ENCODE measurements around the gene TRIAP1. TPM values are rescaled to one million over a fixed set of nuclear protein-coding genes. Genes with fewer than 3 reads are reported as not detected.
"Not testable (repeated sequence)": the region's sequence is repeated elsewhere in the genome, so short reads cannot be mapped to it uniquely, and the experiment has no call there.

The TRIAP1 gene
- total RNA-seq, 3 donors from 2014 or later: 60.7 to 68.9 (median 66.4) TPM

GRCh38 chr12:120457133-120457532 lies 10.9 kb upstream of the TRIAP1 start:
- ATAC-seq: no peak
- Mint-ChIP-seq H3K4me3 (no peak overlapping the region), H3K4me1 (ENCODE audit: low read depth) (peaks cover 7% of the 10 kb centered on the region), H3K36me3 (ENCODE audit: insufficient read depth) (peaks cover 30% of the 10 kb centered on the region), H3K9me3 (no peaks in the 10 kb centered on the region), H3K27me3 (ENCODE audit: low read depth) (no peaks in the 10 kb centered on the region)
- no peak for DNase-seq

GRCh38 chr12:120455302-120455701 lies 9.1 kb upstream of the TRIAP1 start:
- peaks cover 26% of the 10 kb centered on the region for H3K36me3 Mint-ChIP-seq (ENCODE audit: insufficient read depth)
- H3K4me1 Mint-ChIP-seq (ENCODE audit: low read depth): peaks cover 7% of the 10 kb centered on the region
- no peak for DNase-seq

GRCh38 chr12:120453977-120454376 lies 7.8 kb upstream of the TRIAP1 start:
- Mint-ChIP-seq H3K9me3 (no peaks in the 10 kb centered on the region), H3K4me3 (no peak overlapping the region), H3K4me1 (ENCODE audit: low read depth) (peaks cover 12% of the 10 kb centered on the region), H3K36me3 (ENCODE audit: insufficient read depth) (peaks cover 15% of the 10 kb centered on the region), H3K27me3 (ENCODE audit: low read depth) (no peaks in the 10 kb centered on the region)
- DNase-seq (no peak), ATAC-seq (peak; percentile 85 to 96)

More at GRCh38 chr12:120455302-120455701, 9.1 kb upstream of the TRIAP1 start:
- no peaks in the 10 kb centered on the region for H3K9me3 Mint-ChIP-seq
- no peak for ATAC-seq
- H3K4me3 Mint-ChIP-seq: no peak overlapping the region
- H3K27me3 Mint-ChIP-seq (ENCODE audit: low read depth): no peaks in the 10 kb centered on the region

DNA sequence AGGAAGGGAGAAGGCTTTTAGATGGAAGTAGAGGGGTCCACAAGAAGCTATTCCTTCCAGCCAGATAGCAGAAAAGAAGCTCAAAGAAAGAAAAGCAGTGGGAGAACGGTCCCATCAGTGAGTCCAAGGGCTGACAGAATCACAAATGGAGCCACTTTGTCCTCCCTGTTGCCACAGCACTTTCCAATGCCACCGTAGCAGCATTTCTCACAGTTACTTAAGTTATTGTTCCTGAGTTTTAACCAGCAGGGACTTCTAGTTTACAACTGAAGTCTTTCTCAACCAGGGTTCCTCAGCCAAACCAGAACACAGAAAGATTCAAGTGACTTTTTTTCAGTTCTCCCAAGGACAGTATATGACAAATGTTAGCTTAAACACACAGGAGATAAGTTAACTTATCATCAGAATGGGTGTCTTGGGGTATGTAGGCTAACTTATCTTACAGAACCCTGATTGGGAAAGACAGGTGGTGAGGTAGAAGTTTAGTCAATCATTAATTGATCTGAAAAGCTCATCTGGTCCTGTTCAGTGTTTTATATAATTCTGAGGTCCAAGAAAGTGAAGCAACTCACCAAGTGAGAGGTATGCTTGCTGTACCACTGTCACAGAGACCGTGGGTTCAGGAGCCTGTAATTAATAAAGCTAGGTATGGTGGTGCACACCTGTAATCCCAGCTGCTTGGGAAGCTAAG lies 7.0 kb upstream of the TRIAP1 start:
- Mint-ChIP-seq H3K27me3 (ENCODE audit: low read depth) (no peaks in the 10 kb centered on the region), H3K4me1 (ENCODE audit: low read depth) (peaks cover 12% of the 10 kb centered on the region), H3K4me3 (no peak overlapping the region), H3K36me3 (ENCODE audit: insufficient read depth) (peaks cover 11% of the 10 kb centered on the region), H3K9me3 (no peaks in the 10 kb centered on the region)
- DNase-seq (no peak), ATAC-seq (no peak)

GRCh38 chr12:120452524-120452923 lies 6.3 kb upstream of the TRIAP1 start:
- not testable (repeated sequence) for ATAC-seq

DNA sequence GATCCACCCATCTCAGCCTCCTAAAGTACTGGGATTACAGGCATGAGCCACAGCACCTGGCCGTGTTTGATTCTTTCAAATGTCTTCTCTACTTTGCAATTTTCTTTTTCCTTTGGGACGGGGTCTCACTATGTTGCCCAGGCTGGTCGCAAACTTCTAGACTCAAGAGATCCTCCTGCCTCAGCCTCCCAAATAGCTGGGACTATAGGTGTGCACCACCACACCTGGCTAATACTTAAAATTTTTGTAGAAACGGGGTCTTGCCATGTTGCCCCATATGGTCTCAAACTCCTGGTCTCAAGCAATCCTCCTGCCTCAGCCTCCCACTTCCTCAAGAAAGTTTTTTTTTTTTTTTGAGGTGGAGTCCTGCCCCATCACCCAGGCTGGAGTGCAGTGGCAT lies 1.8 kb upstream of the TRIAP1 start:
- Mint-ChIP-seq H3K27me3 (ENCODE audit: low read depth) (no peaks in the 10 kb centered on the region), H3K4me1 (ENCODE audit: low read depth) (peaks cover 26% of the 10 kb centered on the region), H3K36me3 (ENCODE audit: insufficient read depth) (peaks cover 11% of the 10 kb centered on the region), H3K4me3 (peak overlapping the region; percentile 97), H3K9me3 (no peaks in the 10 kb centered on the region)
- ATAC-seq (no peak), DNase-seq (no peak)

More at GRCh38 chr12:120452524-120452923, 6.3 kb upstream of the TRIAP1 start:
- H3K27me3 Mint-ChIP-seq (ENCODE audit: low read depth); H3K4me3 Mint-ChIP-seq; DNase-seq; H3K9me3 Mint-ChIP-seq: not testable (repeated sequence)
- peaks cover 18% of the 10 kb centered on the region for H3K4me1 Mint-ChIP-seq (ENCODE audit: low read depth)
- H3K36me3 Mint-ChIP-seq (ENCODE audit: insufficient read depth): peaks cover 11% of the 10 kb centered on the region

- peak overlapping the region; percentile 97 for H3K4me3 Mint-ChIP-seq
- ATAC-seq; DNase-seq; H3K27me3 Mint-ChIP-seq (ENCODE audit: low read depth); H3K9me3 Mint-ChIP-seq: not testable (repeated sequence)
- H3K36me3 Mint-ChIP-seq (ENCODE audit: insufficient read depth): peaks cover 11% of the 10 kb centered on the region
- peaks cover 26% of the 10 kb centered on the region for H3K4me1 Mint-ChIP-seq (ENCODE audit: low read depth)
Measured at GRCh38 chr12:120446844-120447178, 627 bp upstream of the TRIAP1 start.

- DNase-seq (no peak), ATAC-seq (no peak)
- H3K4me3 Mint-ChIP-seq: peak overlapping the region; percentile 97
- H3K4me1 Mint-ChIP-seq (ENCODE audit: low read depth): peaks cover 34% of the 10 kb centered on the region
- peaks cover 11% of the 10 kb centered on the region for H3K36me3 Mint-ChIP-seq (ENCODE audit: insufficient read depth)
- no peaks in the 10 kb centered on the region for H3K9me3 Mint-ChIP-seq
- H3K27me3 Mint-ChIP-seq (ENCODE audit: low read depth): no peaks in the 10 kb centered on the region
Measured at GRCh38 chr12:120444676-120445075, 1.5 kb downstream of the TRIAP1 start.

DNA sequence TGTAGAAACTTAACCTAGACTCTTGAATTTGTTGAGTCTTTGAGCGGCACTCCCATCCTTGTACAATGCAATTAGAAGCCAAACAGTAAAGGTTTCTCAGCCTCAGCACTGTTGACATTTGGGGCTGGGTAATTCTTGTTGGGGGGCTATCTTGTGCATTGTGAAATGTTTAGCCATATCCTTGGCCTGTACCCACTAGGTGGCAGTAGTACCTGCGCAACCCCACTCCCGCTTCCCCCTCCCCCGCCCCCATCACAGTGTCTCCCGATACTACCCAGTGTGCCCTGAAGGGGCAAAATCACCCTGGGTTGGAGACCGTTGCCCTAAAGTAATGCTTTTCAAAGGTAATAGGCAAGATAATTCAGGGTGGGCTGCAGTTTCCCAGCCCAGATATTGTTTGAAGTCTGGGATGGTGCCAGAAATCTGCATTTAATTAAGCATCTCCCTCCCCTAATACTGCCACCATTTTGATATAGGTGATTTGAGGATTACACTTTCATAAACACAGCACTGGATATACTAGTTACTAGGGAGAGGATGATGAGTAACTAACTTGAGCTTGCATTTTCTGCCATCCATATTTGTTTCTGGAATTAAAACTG lies 6.4 kb downstream of the TRIAP1 start:
- peak; percentile 68 for DNase-seq
- Mint-ChIP-seq H3K9me3 (no peaks in the 10 kb centered on the region), H3K36me3 (ENCODE audit: insufficient read depth) (peaks cover 11% of the 10 kb centered on the region), H3K4me3 (peak overlapping the region; percentile 45), H3K4me1 (ENCODE audit: low read depth) (peaks cover 26% of the 10 kb centered on the region), H3K27me3 (ENCODE audit: low read depth) (no peaks in the 10 kb centered on the region)
- ATAC-seq: peak; percentile 45 to 53

- Mint-ChIP-seq H3K4me1 (ENCODE audit: low read depth) (peaks cover 24% of the 10 kb centered on the region), H3K27me3 (ENCODE audit: low read depth) (peaks cover 3% of the 10 kb centered on the region), H3K4me3 (peak overlapping the region; percentile 96), H3K36me3 (ENCODE audit: insufficient read depth) (peaks cover 5% of the 10 kb centered on the region), H3K9me3 (no peaks in the 10 kb centered on the region)
- ATAC-seq (no peak), DNase-seq (no peak)
Measured at GRCh38 chr12:120438495-120439198, 7.5 kb downstream of the TRIAP1 start.

DNA sequence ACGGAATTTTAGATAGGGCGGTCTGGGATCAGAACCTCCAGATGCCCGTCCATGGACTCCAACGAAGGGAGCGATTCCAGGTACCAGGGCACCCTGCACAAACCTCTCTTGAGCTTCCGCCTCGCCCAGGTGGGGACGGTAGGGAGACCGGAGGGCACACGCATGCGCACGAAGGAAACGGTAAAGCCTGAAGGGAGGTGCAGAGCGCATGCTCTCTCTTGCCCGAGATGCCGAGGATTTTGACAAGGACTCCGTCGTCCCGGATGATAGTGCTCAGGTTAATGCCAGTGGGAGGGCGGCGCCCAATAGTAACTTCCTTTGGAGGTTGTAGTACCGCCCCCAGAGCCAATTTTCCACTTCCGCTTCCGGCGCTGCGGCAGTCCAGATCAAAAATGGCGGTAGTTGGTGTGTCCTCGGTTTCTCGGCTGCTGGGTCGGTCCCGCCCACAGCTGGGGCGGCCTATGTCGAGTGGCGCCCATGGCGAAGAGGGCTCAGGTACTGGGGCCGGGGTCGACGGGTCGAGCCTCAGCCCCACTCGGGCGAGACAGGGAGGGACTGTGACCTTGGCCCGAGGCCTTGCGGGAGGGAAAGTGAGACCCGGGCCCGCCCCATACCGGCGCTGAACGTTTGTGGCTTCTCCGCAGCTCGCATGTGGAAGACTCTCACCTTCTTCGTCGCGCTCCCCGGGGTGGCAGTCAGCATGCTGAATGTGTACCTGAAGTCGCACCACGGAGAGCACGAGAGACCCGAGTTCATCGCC lies 8.3 kb downstream of the TRIAP1 start, which contains the start of gene COX6A1:
Gene COX6A1 (plus strand): TSS at position 379 of the 760 bp plus-strand sequence. CDS start 14 bp downstream, at position 393.
- peaks cover 24% of the 10 kb centered on the region for H3K4me1 Mint-ChIP-seq (ENCODE audit: low read depth)
- H3K9me3 Mint-ChIP-seq: no peaks in the 10 kb centered on the region
- H3K27me3 Mint-ChIP-seq (ENCODE audit: low read depth): peaks cover 4% of the 10 kb centered on the region
- H3K36me3 Mint-ChIP-seq (ENCODE audit: insufficient read depth): peaks cover 4% of the 10 kb centered on the region
- DNase-seq: peak; percentile 95
- peak within 1 kb of the TSS; percentile 96 for H3K4me3 Mint-ChIP-seq
- ATAC-seq: peak; percentile 97 to 98

GRCh38 chr12:120432772-120433525 lies 13.2 kb downstream of the TRIAP1 start:
- H3K4me3 Mint-ChIP-seq: no peak overlapping the region
- peaks cover 10% of the 10 kb centered on the region for H3K4me1 Mint-ChIP-seq (ENCODE audit: low read depth)
- peaks cover 8% of the 10 kb centered on the region for H3K27me3 Mint-ChIP-seq (ENCODE audit: low read depth)
- ATAC-seq (no peak), DNase-seq (no peak)
- H3K9me3 Mint-ChIP-seq: no peaks in the 10 kb centered on the region
- no peaks in the 10 kb centered on the region for H3K36me3 Mint-ChIP-seq (ENCODE audit: insufficient read depth)

- Mint-ChIP-seq H3K4me1 (ENCODE audit: low read depth) (peaks cover 3% of the 10 kb centered on the region), H3K4me3 (no peak overlapping the region), H3K9me3 (no peaks in the 10 kb centered on the region), H3K36me3 (ENCODE audit: insufficient read depth) (no peaks in the 10 kb centered on the region), H3K27me3 (ENCODE audit: low read depth) (peaks cover 7% of the 10 kb centered on the region)
- ATAC-seq (no peak), DNase-seq (no peak)
Measured at GRCh38 chr12:120429368-120429767, 16.8 kb downstream of the TRIAP1 start.
